Measurements from ENCODE around the gene MYO10.

The MYO10 gene

DNA sequence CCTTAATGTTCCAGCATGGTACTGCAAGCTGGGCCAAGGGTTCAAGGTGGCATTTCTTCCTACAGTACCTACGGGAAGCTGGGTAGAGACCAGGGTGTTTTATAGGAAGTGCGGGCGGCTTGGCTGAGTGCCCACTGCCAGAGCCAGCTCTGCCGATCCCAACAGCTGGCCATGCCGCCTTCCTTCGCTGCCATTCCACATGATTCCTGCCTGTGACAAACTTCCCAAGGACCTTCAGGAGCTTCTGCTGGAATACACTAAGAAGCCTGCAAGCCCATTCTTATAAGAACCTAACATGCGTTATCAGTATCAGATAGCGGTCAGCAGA is 22.0 kb downstream of the MYO10 start:
- DNase-seq = no peak

DNA sequence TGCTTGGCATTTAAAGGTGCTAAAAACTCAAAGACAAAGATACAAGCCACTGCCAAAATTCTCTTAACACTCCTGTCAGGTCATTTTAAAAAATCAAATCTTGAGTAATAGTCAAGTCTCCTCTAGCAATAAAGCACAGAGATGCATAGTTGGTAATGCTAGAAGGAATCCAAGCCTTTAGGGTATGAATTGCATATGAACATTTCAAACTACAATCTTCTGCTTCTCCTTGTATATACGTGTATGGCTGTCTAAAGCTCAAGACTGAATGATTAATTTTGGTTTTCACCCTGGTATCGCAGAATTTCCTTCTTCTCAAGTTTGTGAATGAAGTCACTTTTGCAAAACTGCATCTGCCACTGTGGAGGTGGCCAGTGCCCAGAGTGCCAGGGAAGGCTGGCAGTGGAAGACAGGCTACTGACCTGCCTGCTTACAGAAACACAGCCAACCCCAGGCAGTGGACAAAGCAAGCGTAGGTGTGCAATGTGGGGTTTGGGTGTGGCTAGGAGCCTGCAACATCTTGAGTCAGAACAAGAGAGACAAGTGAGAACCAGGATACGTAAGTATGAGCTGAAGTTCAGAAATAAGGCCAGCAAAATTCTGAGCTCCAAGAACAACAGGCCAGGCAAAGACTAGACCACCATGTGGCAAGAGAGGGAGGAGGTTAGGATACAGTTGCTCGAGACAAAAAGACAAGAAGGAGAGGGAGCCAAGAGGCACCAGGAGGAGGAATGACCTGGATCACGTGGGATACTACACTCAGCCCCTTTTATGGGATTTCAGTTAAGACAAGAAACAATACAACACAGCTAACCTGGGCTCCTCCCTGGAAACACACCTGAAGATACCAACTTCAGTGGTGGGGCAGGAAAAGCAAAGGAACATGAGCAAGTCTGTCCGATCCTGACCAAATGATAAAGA is 22.6 kb downstream of the MYO10 start:
- DNase-seq = no peak

DNA sequence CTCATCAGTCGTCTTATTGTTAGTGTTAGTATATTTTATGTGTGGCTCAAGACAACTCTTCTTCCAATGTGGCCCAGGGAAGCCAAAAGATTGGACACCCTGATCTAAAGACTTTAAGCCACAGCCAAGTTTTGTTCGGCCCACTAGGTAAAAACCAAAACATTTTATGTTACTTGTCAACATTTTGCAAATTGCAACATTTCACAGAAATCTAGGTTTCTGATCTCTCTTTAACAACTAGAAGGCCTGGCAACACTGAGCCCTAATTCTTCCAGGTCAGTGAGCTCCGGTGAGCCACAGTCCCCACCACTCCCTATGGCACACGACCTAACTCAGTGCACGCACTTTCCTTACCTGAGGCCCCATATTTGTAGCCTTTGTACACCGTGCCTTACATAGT is 24.0 kb downstream of the MYO10 start:
- DNase-seq = no peak

DNA sequence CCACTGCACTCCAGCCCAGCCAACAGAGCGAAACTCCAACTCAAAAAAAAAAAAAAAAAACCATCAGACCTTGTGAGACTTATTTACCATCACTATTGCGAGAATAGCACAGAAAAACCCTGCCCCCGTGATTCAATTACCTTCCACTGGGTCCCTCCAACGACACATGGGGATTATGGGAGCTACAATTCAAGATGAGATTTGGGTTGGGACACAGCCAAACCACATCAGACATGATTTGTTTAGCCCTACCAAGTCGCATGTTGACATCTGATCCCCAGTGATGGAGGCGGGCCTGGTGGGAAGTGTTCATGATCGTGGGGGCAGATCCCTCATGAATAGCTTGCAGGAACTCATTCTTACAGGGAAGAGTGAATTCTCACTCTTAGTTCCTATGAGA is 26.6 kb downstream of the MYO10 start:
- DNase-seq = no peak

GRCh38 chr5:16907270-16907669 is 28.8 kb downstream of the MYO10 start:
- no peak for DNase-seq

DNA sequence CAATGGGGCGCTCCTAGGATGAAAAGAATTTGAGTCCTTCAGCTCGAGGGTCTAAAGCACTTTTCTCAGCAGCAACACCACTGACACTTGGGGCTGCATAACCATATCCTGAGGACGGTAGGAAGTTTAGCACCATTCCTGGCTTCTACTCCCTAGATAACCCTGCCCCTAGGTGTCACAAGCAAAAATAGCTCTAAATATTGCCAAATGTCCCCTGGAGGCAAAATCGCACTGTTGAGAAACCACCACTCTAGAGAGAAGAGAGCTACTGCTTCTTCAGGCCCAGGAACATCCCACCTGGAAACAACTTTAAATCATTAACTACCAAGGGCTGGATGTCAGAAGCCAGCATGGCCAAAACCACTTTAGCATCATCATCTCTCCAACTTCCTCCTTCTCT is 29.8 kb downstream of the MYO10 start:
- no peak for DNase-seq

- no peak for DNase-seq
Observed at GRCh38 chr5:16903480-16904300, 32.4 kb downstream of the MYO10 start.

- no peak for DNase-seq
Observed at GRCh38 chr5:16902846-16903245, 33.2 kb downstream of the MYO10 start.

- DNase-seq = no peak
Observed at GRCh38 chr5:16901021-16901644, 35.0 kb downstream of the MYO10 start.

DNA sequence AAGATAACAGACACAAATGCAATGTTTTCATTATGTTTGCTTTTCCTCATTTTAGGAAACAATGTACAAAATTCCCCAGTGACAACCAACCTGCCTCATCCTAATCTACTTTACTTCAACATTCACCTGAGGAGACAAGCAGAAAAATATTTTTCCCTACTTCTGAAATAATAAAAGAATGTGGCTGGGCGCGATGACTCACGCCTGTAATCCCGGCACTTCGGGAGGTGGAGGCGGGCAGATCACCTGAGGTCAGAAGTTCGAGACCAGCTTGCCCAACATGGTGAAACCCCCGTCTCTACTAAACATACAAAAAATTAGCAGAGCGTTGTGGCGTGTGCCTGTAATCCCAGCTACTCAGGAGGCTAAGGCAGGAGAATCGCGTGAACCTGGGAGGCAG is 36.9 kb downstream of the MYO10 start:
- no peak for DNase-seq

- no peak for DNase-seq
Observed at GRCh38 chr5:16897800-16898199, 38.3 kb downstream of the MYO10 start.

DNA sequence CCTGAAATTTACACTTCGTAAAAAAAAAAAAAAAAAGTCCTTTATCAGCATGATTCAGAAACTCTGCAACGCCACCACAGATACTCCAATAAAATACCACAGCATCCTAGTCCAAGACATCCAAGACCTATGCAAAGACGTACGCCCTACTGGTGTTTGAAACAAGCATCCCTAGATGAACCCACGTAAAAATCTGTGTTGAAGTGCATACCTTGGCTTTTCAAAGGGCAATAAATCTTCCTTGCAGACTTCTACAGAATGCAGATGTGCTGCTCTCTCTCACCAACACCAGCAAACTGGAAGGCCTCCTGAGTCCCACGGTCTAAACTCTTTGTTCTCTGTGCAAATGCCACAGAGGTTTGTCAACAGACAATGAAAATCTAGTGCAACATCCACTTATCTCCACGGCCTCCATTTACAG is 38.8 kb downstream of the MYO10 start:
- no peak for DNase-seq

DNA sequence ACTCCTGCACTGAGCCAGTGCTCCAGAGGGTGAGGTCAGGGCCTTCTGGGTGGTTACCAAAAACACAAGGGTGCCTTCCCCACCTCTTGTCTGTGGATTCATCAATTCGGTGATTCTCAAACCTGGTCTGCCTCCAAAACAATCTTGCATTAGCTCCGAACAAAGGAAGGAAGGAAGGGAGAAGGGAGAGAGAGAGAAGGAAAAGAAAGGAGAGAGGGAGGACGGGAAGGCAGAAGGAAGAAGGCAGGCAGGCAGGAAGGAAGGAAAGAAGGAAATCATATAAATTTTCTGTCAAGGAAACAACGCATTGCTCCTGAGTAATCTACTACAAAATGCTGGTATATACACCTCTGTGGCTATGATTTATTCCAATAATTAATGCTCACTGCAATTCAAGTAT is 39.3 kb downstream of the MYO10 start:
- no peak for DNase-seq

- no peak for DNase-seq
Observed at GRCh38 chr5:16894236-16895057, 41.6 kb downstream of the MYO10 start.

DNA sequence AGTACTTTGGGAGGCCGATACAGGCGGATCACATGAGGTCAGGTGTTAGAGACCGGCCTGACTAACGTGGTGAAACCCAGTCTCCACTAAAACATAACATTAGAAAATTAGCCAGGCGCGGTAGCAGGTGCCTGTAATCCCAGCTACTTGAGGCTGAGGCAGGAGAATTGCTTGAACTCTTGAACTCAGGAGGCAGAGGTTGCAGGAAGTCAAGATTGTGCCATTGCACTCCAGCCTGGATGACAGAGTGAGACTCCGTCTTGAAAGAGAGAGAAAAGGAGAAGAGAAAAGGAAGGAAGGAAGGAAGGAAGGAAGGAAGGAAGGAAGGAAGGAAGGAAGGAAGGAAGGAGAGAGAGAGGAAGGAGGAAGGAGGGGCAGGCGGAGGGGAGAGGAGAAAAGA is 45.1 kb downstream of the MYO10 start:
- no peak for DNase-seq

- no peak for DNase-seq
Observed at GRCh38 chr5:16889972-16890519, 46.0 kb downstream of the MYO10 start.

DNA sequence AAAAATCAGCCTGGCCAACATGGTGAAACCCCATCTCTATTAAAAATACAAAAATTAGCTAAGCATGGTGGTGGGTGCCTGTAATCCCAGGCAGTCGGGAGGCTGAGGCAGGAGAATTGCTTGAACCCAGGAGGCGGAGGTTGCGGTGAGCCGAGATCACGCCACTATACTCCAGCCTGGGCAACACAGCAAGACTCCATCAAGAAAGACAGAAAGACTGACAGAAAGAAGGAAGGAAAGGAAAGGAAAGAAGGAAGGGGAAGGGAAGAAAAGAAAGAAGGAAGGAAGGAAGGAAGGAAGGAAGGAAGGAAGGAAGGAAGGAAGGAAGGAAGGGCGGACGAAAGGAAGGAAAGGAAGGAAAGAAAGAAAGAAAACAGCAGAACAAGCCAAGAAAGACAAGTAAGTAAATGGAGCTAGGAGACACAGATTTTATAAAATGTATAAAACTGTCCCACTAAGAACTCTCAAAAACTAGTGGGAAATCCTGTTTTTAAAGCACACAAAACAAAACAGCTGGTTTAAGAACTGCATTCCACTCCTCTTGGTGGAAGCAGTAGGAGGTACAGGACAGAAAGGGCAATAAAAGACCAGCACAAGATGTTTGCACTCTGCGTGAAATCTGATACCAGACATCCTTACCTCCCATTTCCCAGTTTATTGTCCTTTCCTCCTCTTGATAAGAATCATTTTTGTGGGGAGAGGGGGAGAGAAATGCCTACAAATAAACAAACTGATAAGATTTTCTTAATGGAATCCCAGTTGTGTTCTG is 46.7 kb downstream of the MYO10 start:
- no peak for DNase-seq

- DNase-seq = no peak
Observed at GRCh38 chr5:16888694-16889124, 47.4 kb downstream of the MYO10 start.

DNA sequence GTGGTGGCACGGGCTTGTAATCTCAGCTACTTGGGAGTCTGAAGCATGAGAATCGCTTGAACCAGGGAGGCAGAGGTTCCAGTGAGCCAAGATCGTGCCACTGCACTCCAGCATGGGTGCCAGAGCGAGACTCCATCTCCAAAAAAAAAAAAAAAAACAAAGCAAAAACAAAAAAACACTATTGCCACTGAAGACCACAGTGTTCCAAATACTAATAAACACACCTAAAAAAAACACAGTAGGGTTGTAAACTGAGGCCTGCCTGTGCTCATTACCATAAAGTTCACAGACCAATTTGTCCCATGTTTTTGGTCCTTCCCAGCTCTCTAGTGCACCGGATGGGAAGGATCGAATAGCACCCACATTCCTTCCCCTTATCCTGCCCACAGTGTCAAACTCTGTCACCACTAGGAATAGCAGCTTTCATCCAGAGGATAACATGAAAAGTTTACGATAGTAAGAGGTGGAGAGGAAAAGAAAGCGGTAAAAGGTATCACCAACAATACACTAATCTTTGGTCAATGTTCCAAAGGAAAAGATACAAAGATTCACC is 49.2 kb downstream of the MYO10 start:
- no peak for DNase-seq

DNA sequence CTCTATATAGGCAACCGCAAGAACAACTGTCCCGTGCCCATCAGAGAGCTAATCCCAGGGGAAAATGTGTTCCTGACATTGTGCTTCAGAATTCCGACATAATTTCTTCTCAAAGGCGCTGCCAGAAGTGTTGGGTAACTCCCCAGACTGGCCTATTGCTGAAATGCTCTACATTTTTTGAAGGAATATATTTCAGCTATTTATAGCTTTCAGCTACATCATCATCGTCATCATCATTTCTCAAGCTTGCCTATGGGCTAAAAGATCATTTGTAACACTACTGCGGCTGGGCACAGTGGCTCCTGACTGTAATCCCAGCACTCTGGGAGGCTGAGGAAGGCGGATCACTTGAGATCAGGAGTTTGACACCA is 49.7 kb downstream of the MYO10 start:
- no peak for DNase-seq

- no peak for DNase-seq
Observed at GRCh38 chr5:16885635-16886365, 50.3 kb downstream of the MYO10 start.

Measured in left hindlimb (tissue), 1 donor.